Measurements from ENCODE around the gene B4GALT7. TPM values are rescaled to one million over a fixed set of nuclear protein-coding genes. Genes with fewer than 3 reads are reported as not detected.

Gene B4GALT7
- total RNA-seq, 1 donor from 2014 or later: 11.6 TPM

DNA sequence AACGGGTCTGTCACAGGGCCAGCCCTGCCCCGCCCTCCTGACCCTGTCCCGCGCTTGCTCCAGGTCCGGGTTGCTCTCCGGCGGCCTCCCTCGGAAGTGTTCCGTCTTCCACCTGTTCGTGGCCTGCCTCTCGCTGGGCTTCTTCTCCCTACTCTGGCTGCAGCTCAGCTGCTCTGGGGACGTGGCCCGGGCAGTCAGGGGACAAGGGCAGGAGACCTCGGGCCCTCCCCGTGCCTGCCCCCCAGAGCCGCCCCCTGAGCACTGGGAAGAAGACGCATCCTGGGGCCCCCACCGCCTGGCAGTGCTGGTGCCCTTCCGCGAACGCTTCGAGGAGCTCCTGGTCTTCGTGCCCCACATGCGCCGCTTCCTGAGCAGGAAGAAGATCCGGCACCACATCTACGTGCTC is 4.2 kb downstream of the B4GALT7 start:
- Histone ChIP-seq H3F3A (ENCODE audit: low read depth) (peaks cover 14% of the 10 kb centered on the region), H3K36me3 (no peaks in the 10 kb centered on the region), H3K4me1 (no peaks in the 10 kb centered on the region), H3K4me3 (no peak overlapping the region), H3K9me3 (ENCODE audit: low read depth) (no peaks in the 10 kb centered on the region), H4K20me1 (ENCODE audit: low read depth) (no peaks in the 10 kb centered on the region), H2AFZ (replicated peaks) (no peak overlapping the region), H3K79me2 (ENCODE audit: low read depth) (peaks cover 4% of the 10 kb centered on the region), H3K27ac (no peak overlapping the region), H3K4me2 (no peak overlapping the region), H3K9ac (no peak overlapping the region), H3K27me3 (peaks cover 7% of the 10 kb centered on the region)
- Mint-ChIP-seq H3K4me1 (peaks cover 23% of the 10 kb centered on the region), H3K9me3 (no peaks in the 10 kb centered on the region), H3K27ac (no peak overlapping the region), H3K27me3 (ENCODE audit: insufficient read depth, low read depth) (peaks cover 4% of the 10 kb centered on the region), H3K36me3 (peaks cover 2% of the 10 kb centered on the region), H3K4me3 (no peak overlapping the region)
- TF ChIP-seq EZH2 (IDR thresholded peaks at IDR 0.05) (no peak), EZH2phosphoT487 (IDR thresholded peaks at IDR 0.05) (no peak)
- TF ChIP-seq, protein P1, sequence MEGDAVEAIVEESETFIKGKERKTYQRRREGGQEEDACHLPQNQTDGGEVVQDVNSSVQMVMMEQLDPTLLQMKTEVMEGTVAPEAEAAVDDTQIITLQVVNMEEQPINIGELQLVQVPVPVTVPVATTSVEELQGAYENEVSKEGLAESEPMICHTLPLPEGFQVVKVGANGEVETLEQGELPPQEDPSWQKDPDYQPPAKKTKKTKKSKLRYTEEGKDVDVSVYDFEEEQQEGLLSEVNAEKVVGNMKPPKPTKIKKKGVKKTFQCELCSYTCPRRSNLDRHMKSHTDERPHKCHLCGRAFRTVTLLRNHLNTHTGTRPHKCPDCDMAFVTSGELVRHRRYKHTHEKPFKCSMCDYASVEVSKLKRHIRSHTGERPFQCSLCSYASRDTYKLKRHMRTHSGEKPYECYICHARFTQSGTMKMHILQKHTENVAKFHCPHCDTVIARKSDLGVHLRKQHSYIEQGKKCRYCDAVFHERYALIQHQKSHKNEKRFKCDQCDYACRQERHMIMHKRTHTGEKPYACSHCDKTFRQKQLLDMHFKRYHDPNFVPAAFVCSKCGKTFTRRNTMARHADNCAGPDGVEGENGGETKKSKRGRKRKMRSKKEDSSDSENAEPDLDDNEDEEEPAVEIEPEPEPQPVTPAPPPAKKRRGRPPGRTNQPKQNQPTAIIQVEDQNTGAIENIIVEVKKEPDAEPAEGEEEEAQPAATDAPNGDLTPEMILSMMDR (IDR thresholded peaks at IDR 0.05): no peak
- no peak for DNase-seq (ENCODE audit: low spot score)

DNA sequence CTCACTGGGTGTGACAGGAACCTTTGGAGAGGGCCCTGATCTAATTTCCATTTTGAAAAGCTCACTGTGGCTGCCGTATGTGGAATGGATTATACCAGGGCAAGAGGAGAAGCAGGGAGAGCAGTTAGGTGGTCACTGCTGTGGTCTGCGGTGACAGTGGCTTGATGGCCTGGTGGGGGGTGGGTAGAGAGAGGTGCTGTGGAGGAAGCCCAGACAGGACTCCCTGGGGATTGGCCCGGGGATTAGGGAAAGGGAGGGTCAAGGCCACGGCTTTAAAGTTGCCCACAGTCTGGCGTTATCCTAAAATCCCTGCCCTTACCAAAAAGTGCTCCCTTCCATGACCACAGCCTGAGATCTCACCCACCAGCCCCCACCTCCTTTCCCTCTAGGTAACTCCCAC is 4.7 kb downstream of the B4GALT7 start:
- no peak for TF ChIP-seq EZH2 (IDR thresholded peaks at IDR 0.05)
- TF ChIP-seq EZH2phosphoT487 (IDR thresholded peaks at IDR 0.05): no peak
- TF ChIP-seq, protein P1 (IDR thresholded peaks at IDR 0.05): no peak
- no peaks in the 10 kb centered on the region for H3K9me3 Mint-ChIP-seq
- DNase-seq (ENCODE audit: low spot score): no peak
- H3K36me3 Mint-ChIP-seq: peaks cover 2% of the 10 kb centered on the region
- H3K4me1 ChIP-seq: no peaks in the 10 kb centered on the region
- H3K4me3 Mint-ChIP-seq: no peak overlapping the region
- no peaks in the 10 kb centered on the region for H3K9me3 ChIP-seq (ENCODE audit: low read depth)
- no peak overlapping the region for H2AFZ ChIP-seq (replicated peaks)
- no peak overlapping the region for H3K27ac Mint-ChIP-seq
- peaks cover 1% of the 10 kb centered on the region for H3K27me3 ChIP-seq
- H3K9ac ChIP-seq: no peak overlapping the region
- H3K79me2 ChIP-seq (ENCODE audit: low read depth): peaks cover 4% of the 10 kb centered on the region
- H3K36me3 ChIP-seq: no peaks in the 10 kb centered on the region
- no peak overlapping the region for H3K4me3 ChIP-seq
- H3F3A ChIP-seq (ENCODE audit: low read depth): peaks cover 12% of the 10 kb centered on the region
- no peak overlapping the region for H3K4me2 ChIP-seq
- H4K20me1 ChIP-seq (ENCODE audit: low read depth): no peaks in the 10 kb centered on the region
- H3K27me3 Mint-ChIP-seq (ENCODE audit: insufficient read depth, low read depth): peaks cover 4% of the 10 kb centered on the region
- H3K27ac ChIP-seq: no peak overlapping the region
- peaks cover 23% of the 10 kb centered on the region for H3K4me1 Mint-ChIP-seq

DNA sequence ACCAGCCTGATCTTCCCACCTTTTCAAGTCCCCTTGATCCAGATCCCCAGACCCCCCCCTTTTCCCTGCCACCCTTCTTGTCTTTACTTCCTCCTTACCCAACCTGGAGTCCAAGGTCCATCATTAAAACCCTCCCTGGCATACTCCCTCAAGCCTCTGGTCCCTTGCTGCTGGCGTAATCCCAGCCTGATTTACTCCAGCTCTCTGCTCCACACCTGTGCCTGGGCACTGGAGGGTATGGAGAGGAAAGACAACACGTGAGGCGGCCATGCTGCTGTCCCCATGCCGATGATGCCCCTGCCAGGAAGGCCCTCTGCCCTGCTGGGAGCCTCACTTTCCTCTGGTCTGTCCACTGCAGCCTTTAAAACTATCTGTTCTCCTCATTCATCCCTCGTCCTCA is 5.1 kb downstream of the B4GALT7 start:
- Histone ChIP-seq H3K27me3 (no peaks in the 10 kb centered on the region), H3K9ac (no peak overlapping the region), H3K27ac (no peak overlapping the region), H4K20me1 (ENCODE audit: low read depth) (no peaks in the 10 kb centered on the region), H2AFZ (replicated peaks) (no peak overlapping the region), H3K4me1 (no peaks in the 10 kb centered on the region), H3K4me2 (no peak overlapping the region), H3K36me3 (no peaks in the 10 kb centered on the region), H3K79me2 (ENCODE audit: low read depth) (peaks cover 4% of the 10 kb centered on the region), H3K9me3 (ENCODE audit: low read depth) (no peaks in the 10 kb centered on the region), H3K4me3 (no peak overlapping the region), H3F3A (ENCODE audit: low read depth) (peaks cover 12% of the 10 kb centered on the region)
- H3K4me3 Mint-ChIP-seq: peak overlapping the region; percentile 71
- H3K4me1 Mint-ChIP-seq: peaks cover 23% of the 10 kb centered on the region
- H3K27ac Mint-ChIP-seq: no peak overlapping the region
- peaks cover 4% of the 10 kb centered on the region for H3K27me3 Mint-ChIP-seq (ENCODE audit: insufficient read depth, low read depth)
- no peak for DNase-seq (ENCODE audit: low spot score)
- TF ChIP-seq EZH2 (IDR thresholded peaks at IDR 0.05): no peak
- TF ChIP-seq, protein P1 (IDR thresholded peaks at IDR 0.05): no peak
- no peak for TF ChIP-seq EZH2phosphoT487 (IDR thresholded peaks at IDR 0.05)
- no peaks in the 10 kb centered on the region for H3K9me3 Mint-ChIP-seq
- H3K36me3 Mint-ChIP-seq: peaks cover 2% of the 10 kb centered on the region

Measured in neural progenitor cell (in vitro differentiated cells).